Breast epithelium (tissue), 3 donors: ENCODE data around the gene P3H1.

Experiments used
- CTCF ChIP-seq, 3 donors: fragments of 450-650 bp; IDR thresholded peaks; one replicate each; pipeline ENCODE4 v1.5.1; 2016 to 2017; ENCODE audit warnings: antibody characterized with exemption in 3 of 3, mild to moderate bottlenecking in 3 of 3, moderate library complexity in 3 of 3
- POLR2AphosphoS5 ChIP-seq, 3 donors: sonication (generic); formaldehyde crosslinking; IDR thresholded peaks; one replicate each; pipeline ENCODE4 v1.6.1; 2017; ENCODE audit warnings: antibody characterized with exemption in 3 of 3

GRCh38 chr1:42757892-42758275 lies 8.9 kb downstream of the P3H1 start:
- TF ChIP-seq POLR2AphosphoS5 (IDR thresholded peaks at IDR 0.05) = no peak
- no peak for TF ChIP-seq CTCF (IDR thresholded peaks at IDR 0.05)
